Caco-2 (cell line): Measurements from ENCODE around the gene MICOS13. TPM values are rescaled to one million over a fixed set of nuclear protein-coding genes. Genes with fewer than 3 reads are reported as not detected.

Source experiments
- BruUV-seq: library from RNA; stranded (reverse); fragments of 400-500 nt; replicated peaks from 2 replicates; lab custom pipeline; 2021; lab: Mats Ljungman, UMichigan
- CTCF ChIA-PET: fragments of 300-600 bp; sonication (Branson Sonifier 250); formaldehyde crosslinking; loops from one replicate; lab custom pipeline; 2022; ENCODE audit warnings: antibody characterized with exemption; lab: Charles Lee
- POLR2A ChIA-PET: fragments of 300-600 bp; sonication (Branson Sonifier 250); formaldehyde crosslinking; loops from one replicate; lab custom pipeline; 2022; ENCODE audit warnings: antibody characterized with exemption; lab: Charles Lee
- DNase-seq, 2 experiments: peaks; one replicate each; pipeline versions ENCODE4 v3.0.0 to v3.0.0-alpha.2; 2020 to 2022
- H3K27me3 ChIP-seq: replicated peaks from 2 replicates; pipeline ENCODE4 v1.6.0; 2011; ENCODE audit warnings: low read length; ENCODE audit not compliant: control insufficient read depth, insufficient read depth
- H3K36me3 ChIP-seq: 2 replicates; pipeline ENCODE4 v1.5.1; 2011; ENCODE audit warnings: low read length; ENCODE audit not compliant: control insufficient read depth, insufficient read depth
- H3K4me1 ChIP-seq: fragments of 250-450 bp; sonication (Bioruptor Pico); 2 replicates; pipeline ENCODE4 v1.5.1; 2020; ENCODE audit warnings: mild to moderate bottlenecking
- H3K4me3 ChIP-seq: 2 replicates; pipeline ENCODE4 v1.5.1; 2011; ENCODE audit warnings: low read depth, mild to moderate bottlenecking, control low read depth, low read length
- H3K9me3 ChIP-seq: fragments of 250-450 bp; sonication (Bioruptor Pico); 2 replicates; pipeline ENCODE4 v1.5.1; 2020; ENCODE audit warnings: mild to moderate bottlenecking, moderate library complexity
- H3K27ac Mint-ChIP-seq: one replicate; pipeline ENCODE4 v1.8.0; 2022; ENCODE audit warnings: mixed read lengths; ENCODE audit not compliant: unreplicated experiment
- H3K27me3 Mint-ChIP-seq: one replicate; pipeline ENCODE4 v1.8.0; 2022; ENCODE audit warnings: mixed read lengths; ENCODE audit not compliant: insufficient read depth, unreplicated experiment
- H3K36me3 Mint-ChIP-seq: one replicate; pipeline ENCODE4 v1.8.0; 2022; ENCODE audit warnings: mild to moderate bottlenecking, mixed read lengths; ENCODE audit not compliant: insufficient read depth, unreplicated experiment
- H3K4me1 Mint-ChIP-seq: one replicate; pipeline ENCODE4 v1.8.0; 2022; ENCODE audit warnings: low read depth, mixed read lengths; ENCODE audit not compliant: unreplicated experiment
- H3K4me3 Mint-ChIP-seq: one replicate; pipeline ENCODE4 v1.8.0; 2022; ENCODE audit warnings: mild to moderate bottlenecking, moderate library complexity, mixed read lengths; ENCODE audit not compliant: unreplicated experiment
- H3K9me3 Mint-ChIP-seq: one replicate; pipeline ENCODE4 v1.8.0; 2022; ENCODE audit warnings: mixed read lengths; ENCODE audit not compliant: unreplicated experiment
- intact Hi-C: fragments of 100-400 bp; cut with micrococcal nuclease; formaldehyde crosslinking; loops from one replicate; pipeline ENCODE4 v1.10.0; 2022; ENCODE audit not compliant: unreplicated experiment
- total RNA-seq: library from RNA; stranded (reverse); gene quantifications from 2 replicates; pipeline ENCODE4 v1.2.3, GENCODE V29; 2022
- TF ChIP-seq, protein P1 (sequence below), 2 experiments: fragments of 200-600 bp in 1 of 2; IDR thresholded peaks; 1 replicate in 1 of 2; 2 replicates in 1 of 2; pipeline versions ENCODE4 v1.5.1 to v1.8.0; 2011 to 2022; ENCODE audit warnings: antibody characterized with exemption in 1 of 2, control low read depth in 1 of 2, inconsistent platforms in 1 of 2, low read depth in 1 of 2, low read length in 1 of 2, mild to moderate bottlenecking in 1 of 2, moderate library complexity in 1 of 2; ENCODE audit not compliant: insufficient read depth in 1 of 2, severe bottlenecking in 1 of 2, unreplicated experiment in 1 of 2

MICOS13 gene
- total RNA-seq, 1 experiment from 2014 or later, result 43.1 TPM

DNA sequence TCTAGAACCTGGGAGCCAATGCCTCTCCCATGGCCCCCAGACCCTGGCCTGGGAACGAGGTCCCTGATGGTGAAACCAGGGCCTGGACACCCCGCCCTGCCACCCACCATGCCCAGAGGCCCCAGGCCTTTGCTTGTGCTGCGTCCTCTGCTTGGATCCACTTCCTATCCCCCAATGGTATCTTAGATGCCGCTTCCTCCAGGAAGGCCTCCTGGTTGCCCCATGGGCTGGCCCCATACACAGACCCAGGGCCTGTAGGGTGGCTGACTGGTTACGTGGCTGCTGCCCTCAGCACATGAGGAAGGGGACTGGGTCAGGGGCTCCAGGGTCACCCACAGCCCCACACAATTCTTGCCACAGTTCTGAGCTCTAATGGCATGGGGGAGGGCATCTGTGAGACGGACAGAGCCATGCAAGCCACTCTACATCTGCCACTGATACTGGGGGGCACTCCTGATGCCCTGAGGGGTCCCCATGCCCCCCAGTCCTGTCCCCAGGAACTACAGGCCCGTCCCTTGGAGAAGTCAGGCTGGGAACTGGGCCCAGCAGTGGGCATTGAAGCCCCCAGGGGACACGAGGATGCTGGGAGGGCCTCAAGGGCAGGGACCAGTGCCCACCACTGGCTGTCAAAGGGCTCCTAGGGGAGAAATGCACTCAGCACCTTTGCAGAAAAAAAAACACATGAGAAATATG is 14.8 kb upstream of the MICOS13 start:
- no peak overlapping the region for H3K4me3 Mint-ChIP-seq
- no peak for DNase-seq
- no peaks in the 10 kb centered on the region for H3K9me3 ChIP-seq
- no peaks in the 10 kb centered on the region for H3K27me3 ChIP-seq
- intact Hi-C loops, result no loop called here
- BruUV-seq, result no TSS peak
- no peaks in the 10 kb centered on the region for H3K27me3 Mint-ChIP-seq
- peaks cover 9% of the 10 kb centered on the region for H3K36me3 ChIP-seq
- no peaks in the 10 kb centered on the region for H3K4me1 Mint-ChIP-seq
- H3K4me3 ChIP-seq, result no peak overlapping the region
- no peaks in the 10 kb centered on the region for H3K4me1 ChIP-seq
- peak overlapping the region; percentile 45 for H3K27ac Mint-ChIP-seq
- H3K36me3 Mint-ChIP-seq, result peaks cover 100% of the 10 kb centered on the region
- ChIA-PET CTCF (interaction anchor here (0.5 kb wide), 1 partner anchor 14 kb away, joined by 3 read pairs; no protein-coding TSS in a partner anchor), POLR2A (interaction anchor here (0.5 kb wide), 1 partner anchor 25 kb away, joined by 15 read pairs; the partner anchor contains the start of gene LONP1)
- no peaks in the 10 kb centered on the region for H3K9me3 Mint-ChIP-seq
- TF ChIP-seq, protein P1, sequence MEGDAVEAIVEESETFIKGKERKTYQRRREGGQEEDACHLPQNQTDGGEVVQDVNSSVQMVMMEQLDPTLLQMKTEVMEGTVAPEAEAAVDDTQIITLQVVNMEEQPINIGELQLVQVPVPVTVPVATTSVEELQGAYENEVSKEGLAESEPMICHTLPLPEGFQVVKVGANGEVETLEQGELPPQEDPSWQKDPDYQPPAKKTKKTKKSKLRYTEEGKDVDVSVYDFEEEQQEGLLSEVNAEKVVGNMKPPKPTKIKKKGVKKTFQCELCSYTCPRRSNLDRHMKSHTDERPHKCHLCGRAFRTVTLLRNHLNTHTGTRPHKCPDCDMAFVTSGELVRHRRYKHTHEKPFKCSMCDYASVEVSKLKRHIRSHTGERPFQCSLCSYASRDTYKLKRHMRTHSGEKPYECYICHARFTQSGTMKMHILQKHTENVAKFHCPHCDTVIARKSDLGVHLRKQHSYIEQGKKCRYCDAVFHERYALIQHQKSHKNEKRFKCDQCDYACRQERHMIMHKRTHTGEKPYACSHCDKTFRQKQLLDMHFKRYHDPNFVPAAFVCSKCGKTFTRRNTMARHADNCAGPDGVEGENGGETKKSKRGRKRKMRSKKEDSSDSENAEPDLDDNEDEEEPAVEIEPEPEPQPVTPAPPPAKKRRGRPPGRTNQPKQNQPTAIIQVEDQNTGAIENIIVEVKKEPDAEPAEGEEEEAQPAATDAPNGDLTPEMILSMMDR (IDR thresholded peaks at IDR 0.05; ENCODE audit: insufficient read depth in 1 of 2, low read depth in 1 of 2, low read length in 1 of 2, severe bottlenecking in 1 of 2, unreplicated experiment in 1 of 2), result no peak

- H3K27ac Mint-ChIP-seq, result peak overlapping the region; percentile 45
- POLR2A ChIA-PET, result interaction anchor here (0.5 kb wide), 1 partner anchor 26 kb away, joined by 15 read pairs; the partner anchor contains the start of gene LONP1
- intact Hi-C loops, result no loop called here
- DNase-seq, result no peak
- BruUV-seq, result no TSS peak
- H3K9me3 Mint-ChIP-seq, result no peaks in the 10 kb centered on the region
- H3K9me3 ChIP-seq, result no peaks in the 10 kb centered on the region
- no peaks in the 10 kb centered on the region for H3K4me1 Mint-ChIP-seq
- H3K36me3 ChIP-seq, result peaks cover 9% of the 10 kb centered on the region
- peaks cover 98% of the 10 kb centered on the region for H3K36me3 Mint-ChIP-seq
- H3K27me3 Mint-ChIP-seq, result no peaks in the 10 kb centered on the region
- H3K4me1 ChIP-seq, result no peaks in the 10 kb centered on the region
- no peak overlapping the region for H3K4me3 Mint-ChIP-seq
- no peak overlapping the region for H3K4me3 ChIP-seq
- TF ChIP-seq, protein P1 (IDR thresholded peaks at IDR 0.05; ENCODE audit: insufficient read depth in 1 of 2, low read depth in 1 of 2, low read length in 1 of 2, severe bottlenecking in 1 of 2, unreplicated experiment in 1 of 2), result no peak
- CTCF ChIA-PET, result no interaction called here
- no peaks in the 10 kb centered on the region for H3K27me3 ChIP-seq
These were observed 14.0 kb upstream of the MICOS13 start for GRCh38 chr19:5694167-5694955.
